H1 (cell line): Measurements from ENCODE around the gene RIN2. TPM values are rescaled to one million over a fixed set of nuclear protein-coding genes. Genes with fewer than 3 reads are reported as not detected.

Experiments used
- CBX8 ChIP-seq: fragments of 300-800, 300-1000 bp; sonication (generic); IDR thresholded peaks from 2 replicates; pipeline ENCODE4 v1.7.1; 2016; ENCODE audit warnings: low read depth, low read length, borderline replicate concordance
- EP300 ChIP-seq, 2 experiments: IDR thresholded peaks; 1 replicate in 1 of 2; 2 replicates in 1 of 2; pipeline ENCODE4 v1.6.1; 2011 to 2012; ENCODE audit warnings: low read depth in 2 of 2, low read length in 2 of 2, mild to moderate bottlenecking in 2 of 2, borderline replicate concordance in 1 of 2, inconsistent platforms in 1 of 2, moderate library complexity in 1 of 2
- MAFK ChIP-seq: IDR thresholded peaks from 2 replicates; pipeline ENCODE4 v1.6.1; 2012; ENCODE audit warnings: low read depth, mild to moderate bottlenecking, improper control_type of control experiment, low read length
- RBBP5 ChIP-seq: IDR thresholded peaks from 2 replicates; pipeline ENCODE4 v1.7.1; 2012; ENCODE audit warnings: low read depth, mild to moderate bottlenecking, inconsistent platforms, low read length, moderate library complexity, borderline replicate concordance
- ZNF274 ChIP-seq: IDR thresholded peaks from 2 replicates; pipeline ENCODE4 v1.7.0; 2012; ENCODE audit warnings: low read length, borderline replicate concordance; ENCODE audit errors: extremely low read depth
- polyA plus RNA-seq, 7 experiments: library from polyadenylated mRNA; depleted of rRNA in 3 of 7; stranded (reverse) in 5 of 7; unstranded in 2 of 7; fragments of >200 nt in 5 of 7; fragments of 200-250 nt in 2 of 7; gene quantifications; 1 replicate in 5 of 7; 2 replicates in 1 of 7; 4 replicates in 1 of 7; pipeline versions ENCODE4 v1.2.1 to v1.2.3, GENCODE V29; 2011 to 2013; ENCODE audit warnings: missing spikeins in 2 of 7, mixed read lengths in 2 of 7
- total RNA-seq: library from RNA; stranded (reverse); fragmentation: NEBNext Ultra II Directional; extraction: Animal tissue kit (Norgen Biotek cat#: 25700); gene quantifications from 2 replicates; pipeline ENCODE4 v1.2.1, GENCODE V29; 2021

The RIN2 gene
- total and polyA plus RNA-seq, 2 of the 8 experiments (the other 6 are each of a cell fraction or from before 2014, with no cell fraction given) = 0.20 to 1.3 TPM

GRCh38 chr20:19774135-19774933 is 16.3 kb downstream of the RIN2 start (continued):
- TF ChIP-seq CBX8 = no peak
- no peak for TF ChIP-seq MAFK
- no peak for TF ChIP-seq ZNF274
- no peak for TF ChIP-seq EP300 (IDR thresholded peaks at IDR 0.05; ENCODE audit: borderline replicate concordance in 1 of 2, low read depth in 2 of 2, low read length in 2 of 2)
- no peak for TF ChIP-seq RBBP5
- TF ChIP-seq, all 59 proteins: peak for 0
